Activated naive CD4-positive, alpha-beta T cell treated with anti-CD3 and anti-CD28 coated beads for 36 hours (primary cell): ENCODE results near the gene HFM1. TPM values are rescaled to one million over a fixed set of nuclear protein-coding genes. Genes with fewer than 3 reads are reported as not detected.
"Not testable (repeated sequence)": the region's sequence is repeated elsewhere in the genome, so short reads cannot be mapped to it uniquely, and the experiment has no call there.

Source experiments
- CTCF ChIA-PET: fragments of 350-600 bp; sonication (Branson Sonifier 250); formaldehyde crosslinking; loops from one replicate; lab custom pipeline; 2021; ENCODE audit warnings: antibody characterized with exemption; lab: Charles Lee
- DNase-seq: peaks from one replicate; pipeline ENCODE4 v3.0.0-alpha.2; 2020
- H3K27ac Mint-ChIP-seq: one replicate; pipeline ENCODE4 v1.8.0; 2021; ENCODE audit warnings: mild to moderate bottlenecking, mixed read lengths
- H3K27me3 Mint-ChIP-seq: one replicate; pipeline ENCODE4 v1.8.0; 2021; ENCODE audit warnings: low read depth, mixed read lengths
- H3K36me3 Mint-ChIP-seq: one replicate; pipeline ENCODE4 v1.8.0; 2021; ENCODE audit warnings: low read depth, mixed read lengths
- H3K4me1 Mint-ChIP-seq: one replicate; pipeline ENCODE4 v1.8.0; 2021; ENCODE audit warnings: low read depth, mixed read lengths
- H3K4me3 Mint-ChIP-seq: one replicate; pipeline ENCODE4 v1.8.0; 2021; ENCODE audit warnings: mild to moderate bottlenecking, moderate library complexity, mixed read lengths
- H3K9me3 Mint-ChIP-seq: one replicate; pipeline ENCODE4 v1.8.0; 2021; ENCODE audit warnings: mixed read lengths
- intact Hi-C: fragments of 100-400 bp; cut with micrococcal nuclease; formaldehyde crosslinking; loops from one replicate; pipeline ENCODE4 v1.15.1; 2023
- total RNA-seq, 2 experiments: library from RNA; stranded (reverse); gene quantifications; one replicate each; pipeline ENCODE4 v1.2.3, GENCODE V29; 2021

The HFM1 gene
- total RNA-seq, 2 experiments from 2014 or later, result not detected

- H3K9me3 Mint-ChIP-seq, result no peaks in the 10 kb centered on the region
- no peaks in the 10 kb centered on the region for H3K36me3 Mint-ChIP-seq
- intact Hi-C loops, result no loop called here
- no peak overlapping the region for H3K27ac Mint-ChIP-seq
- H3K4me3 Mint-ChIP-seq, result no peak overlapping the region
- CTCF ChIA-PET, result interaction anchor here (0.9 kb wide), 1 partner anchor 246 kb away, joined by 3 read pairs; no protein-coding TSS in a partner anchor
- no peaks in the 10 kb centered on the region for H3K4me1 Mint-ChIP-seq
- no peak for DNase-seq
- H3K27me3 Mint-ChIP-seq, result peaks cover 10% of the 10 kb centered on the region
Observed at GRCh38 chr1:91412371-91412770, 7.7 kb upstream of the HFM1 start.

GRCh38 chr1:91406773-91407389, 2.2 kb upstream of the HFM1 start:
- DNase-seq, result no peak
- H3K36me3 Mint-ChIP-seq, result no peaks in the 10 kb centered on the region
- no peak overlapping the region for H3K27ac Mint-ChIP-seq
- CTCF ChIA-PET, result interaction anchor here (0.7 kb wide), 1 partner anchor 313 kb away, joined by 3 read pairs; no protein-coding TSS in a partner anchor
- peaks cover 2% of the 10 kb centered on the region for H3K4me1 Mint-ChIP-seq
- peaks cover 33% of the 10 kb centered on the region for H3K27me3 Mint-ChIP-seq
- H3K4me3 Mint-ChIP-seq, result no peak overlapping the region
- intact Hi-C loops, result loop anchor here (5.0 to 10.0 kb wide), 3 partner anchors 98 to 685 kb away; partner anchors contain the start of genes CDC7 and ZNF644
- no peaks in the 10 kb centered on the region for H3K9me3 Mint-ChIP-seq

- H3K36me3 Mint-ChIP-seq, result no peaks in the 10 kb centered on the region
- CTCF ChIA-PET, result no interaction called here
- H3K9me3 Mint-ChIP-seq, result no peaks in the 10 kb centered on the region
- no peak overlapping the region for H3K27ac Mint-ChIP-seq
- H3K4me1 Mint-ChIP-seq, result peaks cover 2% of the 10 kb centered on the region
- H3K4me3 Mint-ChIP-seq, result no peak overlapping the region
- intact Hi-C loops, result loop anchor here (1.0 to 10.0 kb wide), 5 partner anchors 103 to 525 kb away; partner anchors contain the start of genes CDC7 and ZNF644
- peaks cover 35% of the 10 kb centered on the region for H3K27me3 Mint-ChIP-seq
- DNase-seq, result no peak
Observed at GRCh38 chr1:91402023-91402422, 2.6 kb downstream of the HFM1 start.

- Mint-ChIP-seq H3K27me3 (peaks cover 27% of the 10 kb centered on the region), H3K4me3 (no peak overlapping the region), H3K27ac (no peak overlapping the region), H3K36me3 (no peaks in the 10 kb centered on the region), H3K9me3 (no peaks in the 10 kb centered on the region), H3K4me1 (peaks cover 2% of the 10 kb centered on the region)
- intact Hi-C loops, result loop anchor here (10.0 kb wide), 2 partner anchors 105 to 375 kb away; partner anchors contain the start of genes CDC7 and ZNF644
- CTCF ChIA-PET, result interaction anchor here (0.6 to 1.2 kb wide), 5 partner anchors 18 to 1269 kb away, joined by 3 to 8 read pairs (median 5); no protein-coding TSS in a partner anchor
- DNase-seq, result no peak
Observed at GRCh38 chr1:91400133-91400725, 4.4 kb downstream of the HFM1 start.

- Mint-ChIP-seq H3K36me3 (no peaks in the 10 kb centered on the region), H3K4me1 (no peaks in the 10 kb centered on the region), H3K9me3 (no peaks in the 10 kb centered on the region), H3K27me3 (peaks cover 19% of the 10 kb centered on the region), H3K4me3 (no peak overlapping the region), H3K27ac (no peak overlapping the region)
- CTCF ChIA-PET, result no interaction called here
- no peak for DNase-seq
- intact Hi-C loops, result no loop called here
Observed at GRCh38 chr1:91398291-91398690, 6.3 kb downstream of the HFM1 start.

- Mint-ChIP-seq H3K4me1 (no peaks in the 10 kb centered on the region), H3K4me3 (no peak overlapping the region), H3K36me3 (no peaks in the 10 kb centered on the region), H3K27ac (no peak overlapping the region), H3K27me3 (peaks cover 17% of the 10 kb centered on the region), H3K9me3 (no peaks in the 10 kb centered on the region)
- no peak for DNase-seq
- intact Hi-C loops, result no loop called here
- CTCF ChIA-PET, result no interaction called here
Observed at GRCh38 chr1:91397605-91398004, 7.0 kb downstream of the HFM1 start.

GRCh38 chr1:91393042-91393441, 11.6 kb downstream of the HFM1 start:
- intact Hi-C loops, result no loop called here
- CTCF ChIA-PET, result no interaction called here
- no peak overlapping the region for H3K27ac Mint-ChIP-seq
- no peaks in the 10 kb centered on the region for H3K36me3 Mint-ChIP-seq
- H3K27me3 Mint-ChIP-seq, result peaks cover 15% of the 10 kb centered on the region
- H3K9me3 Mint-ChIP-seq, result peaks cover 2% of the 10 kb centered on the region
- H3K4me1 Mint-ChIP-seq, result no peaks in the 10 kb centered on the region
- no peak for DNase-seq
- no peak overlapping the region for H3K4me3 Mint-ChIP-seq

- Mint-ChIP-seq H3K9me3 (no peaks in the 10 kb centered on the region), H3K27ac (no peak overlapping the region), H3K27me3 (peaks cover 17% of the 10 kb centered on the region), H3K36me3 (no peaks in the 10 kb centered on the region), H3K4me1 (no peaks in the 10 kb centered on the region), H3K4me3 (no peak overlapping the region)
- CTCF ChIA-PET, result no interaction called here
- intact Hi-C loops, result no loop called here
- DNase-seq, result no peak
Observed at GRCh38 chr1:91386109-91386508, 18.5 kb downstream of the HFM1 start.

- intact Hi-C loops, result no loop called here
- no peaks in the 10 kb centered on the region for H3K4me1 Mint-ChIP-seq
- CTCF ChIA-PET, result no interaction called here
Observed at GRCh38 chr1:91383456-91383855, 21.2 kb downstream of the HFM1 start.

GRCh38 chr1:91381844-91382243, 22.8 kb downstream of the HFM1 start:
- Mint-ChIP-seq H3K27ac (no peak overlapping the region), H3K4me3 (no peak overlapping the region), H3K4me1 (no peaks in the 10 kb centered on the region), H3K9me3 (no peaks in the 10 kb centered on the region), H3K27me3 (peaks cover 6% of the 10 kb centered on the region), H3K36me3 (no peaks in the 10 kb centered on the region)
- CTCF ChIA-PET, result interaction anchor here (0.6 kb wide), 1 partner anchor 382 kb away, joined by 3 read pairs; no protein-coding TSS in a partner anchor
- DNase-seq, result no peak
- intact Hi-C loops, result no loop called here

More at GRCh38 chr1:91383456-91383855, 21.2 kb downstream of the HFM1 start:
- Mint-ChIP-seq H3K9me3 (no peaks in the 10 kb centered on the region), H3K27me3 (peaks cover 9% of the 10 kb centered on the region), H3K27ac (no peak overlapping the region), H3K36me3 (no peaks in the 10 kb centered on the region), H3K4me3 (no peak overlapping the region)
- DNase-seq, result no peak

- no peaks in the 10 kb centered on the region for H3K36me3 Mint-ChIP-seq
- intact Hi-C loops, result no loop called here
- no peak overlapping the region for H3K4me3 Mint-ChIP-seq
- no peaks in the 10 kb centered on the region for H3K9me3 Mint-ChIP-seq
- H3K4me1 Mint-ChIP-seq, result no peaks in the 10 kb centered on the region
- CTCF ChIA-PET, result no interaction called here
- H3K27me3 Mint-ChIP-seq, result no peaks in the 10 kb centered on the region
- DNase-seq, result no peak
- no peak overlapping the region for H3K27ac Mint-ChIP-seq
Observed at GRCh38 chr1:91374086-91374485, 30.6 kb downstream of the HFM1 start.

GRCh38 chr1:91372230-91372629, 32.4 kb downstream of the HFM1 start:
- H3K27ac Mint-ChIP-seq, intact Hi-C loops: not testable (repeated sequence)

GRCh38 chr1:91349524-91349923, 55.1 kb downstream of the HFM1 start:
- intact Hi-C loops, result no loop called here
- no peaks in the 10 kb centered on the region for H3K4me1 Mint-ChIP-seq
- CTCF ChIA-PET, result interaction anchor here (0.6 to 0.7 kb wide), 2 partner anchors 12 to 186 kb away, joined by 3 to 5 read pairs; no protein-coding TSS in a partner anchor

More at GRCh38 chr1:91372230-91372629, 32.4 kb downstream of the HFM1 start:
- H3K36me3 Mint-ChIP-seq, CTCF ChIA-PET, H3K27me3 Mint-ChIP-seq, DNase-seq, H3K9me3 Mint-ChIP-seq, H3K4me1 Mint-ChIP-seq, H3K4me3 Mint-ChIP-seq: not testable (repeated sequence)

More at GRCh38 chr1:91349524-91349923, 55.1 kb downstream of the HFM1 start:
- peaks cover 8% of the 10 kb centered on the region for H3K9me3 Mint-ChIP-seq
- H3K36me3 Mint-ChIP-seq, result no peaks in the 10 kb centered on the region
- DNase-seq, result no peak
- peaks cover 2% of the 10 kb centered on the region for H3K27me3 Mint-ChIP-seq
- no peak overlapping the region for H3K4me3 Mint-ChIP-seq
- no peak overlapping the region for H3K27ac Mint-ChIP-seq
